Osteocyte (in vitro differentiated cells): ENCODE measurements around the gene GPC6. TPM values are rescaled to one million over a fixed set of nuclear protein-coding genes. Genes with fewer than 3 reads are reported as not detected.
"Not testable (repeated sequence)": the region's sequence is repeated elsewhere in the genome, so short reads cannot be mapped to it uniquely, and the experiment has no call there.

ENCODE experiments used
- DNase-seq: peaks from one replicate; pipeline ENCODE4 v3.0.0; 2021; ENCODE audit warnings: mixed read lengths; ENCODE audit not compliant: unreplicated experiment; ENCODE audit errors: extremely low spot score
- H3K27ac Mint-ChIP-seq: one replicate; pipeline ENCODE4 v1.8.0; 2021; ENCODE audit warnings: mild to moderate bottlenecking, mixed read lengths; ENCODE audit not compliant: unreplicated experiment
- H3K27me3 Mint-ChIP-seq: one replicate; pipeline ENCODE4 v1.8.0; 2021; ENCODE audit warnings: mixed read lengths; ENCODE audit not compliant: unreplicated experiment
- H3K36me3 Mint-ChIP-seq: one replicate; pipeline ENCODE4 v1.8.0; 2021; ENCODE audit warnings: mixed read lengths; ENCODE audit not compliant: unreplicated experiment
- H3K4me1 Mint-ChIP-seq: one replicate; pipeline ENCODE4 v1.8.0; 2021; ENCODE audit warnings: mixed read lengths; ENCODE audit not compliant: unreplicated experiment
- H3K4me3 Mint-ChIP-seq: one replicate; pipeline ENCODE4 v1.8.0; 2021; ENCODE audit warnings: mild to moderate bottlenecking, moderate library complexity, mixed read lengths; ENCODE audit not compliant: unreplicated experiment
- H3K9me3 Mint-ChIP-seq: one replicate; pipeline ENCODE4 v1.8.0; 2021; ENCODE audit warnings: mixed read lengths; ENCODE audit not compliant: unreplicated experiment
- CTCF ChIP-seq: fragments of 200-600 bp; sonication (generic); IDR thresholded peaks from 2 replicates; pipeline ENCODE4 v1.5.0; 2021; ENCODE audit warnings: antibody characterized with exemption, mild to moderate bottlenecking, moderate library complexity
- total RNA-seq: library from RNA; stranded (reverse); gene quantifications from 2 replicates; pipeline ENCODE4 v1.2.1, GENCODE V29; 2021

GPC6 gene
- total RNA-seq, 1 donor from 2014 or later = 125 TPM

DNA sequence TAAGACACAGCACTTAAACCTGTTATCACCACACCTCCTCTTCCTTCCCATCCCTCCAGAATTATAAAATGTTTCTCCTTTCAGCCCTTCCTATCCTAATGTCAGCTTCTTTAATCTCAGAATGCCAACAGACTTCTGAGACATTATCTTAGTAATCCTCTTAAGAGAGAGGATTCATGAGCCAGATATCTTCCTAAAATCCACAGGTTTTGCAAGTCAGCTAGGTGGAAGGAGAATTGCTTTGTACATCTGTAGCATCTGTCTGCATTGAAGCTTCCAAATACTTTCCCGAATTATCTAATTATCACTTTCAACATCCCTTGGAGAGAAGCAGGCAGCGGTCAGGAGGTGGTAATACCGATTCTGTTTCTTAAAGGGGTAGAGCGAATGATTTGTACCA, 1073.8 kb downstream of the GPC6 start:
- no peak overlapping the region for H3K4me3 Mint-ChIP-seq
- H3K27me3 Mint-ChIP-seq = no peaks in the 10 kb centered on the region
- H3K4me1 Mint-ChIP-seq = peaks cover 25% of the 10 kb centered on the region
- TF ChIP-seq CTCF = no peak
- H3K9me3 Mint-ChIP-seq = no peaks in the 10 kb centered on the region
- H3K27ac Mint-ChIP-seq = no peak overlapping the region
- DNase-seq = no peak
- peaks cover 4% of the 10 kb centered on the region for H3K36me3 Mint-ChIP-seq

DNA sequence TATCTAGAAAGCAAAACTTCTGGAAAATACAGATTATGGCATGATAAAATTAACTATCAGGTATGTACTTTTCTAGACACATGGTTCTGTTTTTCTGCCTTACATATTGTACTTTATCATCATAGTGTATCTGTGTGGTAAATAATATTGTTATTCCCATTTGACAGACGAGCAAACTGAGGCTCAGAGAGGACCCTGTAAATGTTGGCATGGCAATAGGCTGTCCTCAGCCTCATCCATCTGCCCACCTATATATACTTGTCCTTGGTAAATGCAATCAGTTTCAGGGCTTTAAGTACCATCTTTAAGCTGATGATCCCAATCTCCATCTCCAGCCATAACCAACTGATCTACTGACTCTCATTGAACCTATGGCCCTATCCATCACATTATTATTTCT, 1074.9 kb downstream of the GPC6 start:
- Mint-ChIP-seq H3K9me3 (no peaks in the 10 kb centered on the region), H3K36me3 (peaks cover 4% of the 10 kb centered on the region), H3K4me1 (peaks cover 35% of the 10 kb centered on the region), H3K27ac (no peak overlapping the region), H3K27me3 (no peaks in the 10 kb centered on the region), H3K4me3 (no peak overlapping the region)
- no peak for DNase-seq
- no peak for TF ChIP-seq CTCF

- H3K27me3 Mint-ChIP-seq, H3K4me3 Mint-ChIP-seq, H3K9me3 Mint-ChIP-seq, H3K36me3 Mint-ChIP-seq, DNase-seq, H3K27ac Mint-ChIP-seq: not testable (repeated sequence)
- peaks cover 39% of the 10 kb centered on the region for H3K4me1 Mint-ChIP-seq
These were observed 1076.4 kb downstream of the GPC6 start for GRCh38 chr13:94302847-94303565.

GRCh38 chr13:94303644-94304174, 1077.1 kb downstream of the GPC6 start:
- Mint-ChIP-seq H3K9me3 (no peaks in the 10 kb centered on the region), H3K27me3 (no peaks in the 10 kb centered on the region), H3K27ac (no peak overlapping the region), H3K4me1 (peaks cover 45% of the 10 kb centered on the region), H3K36me3 (peaks cover 3% of the 10 kb centered on the region), H3K4me3 (no peak overlapping the region)
- TF ChIP-seq CTCF = no peak
- no peak for DNase-seq

DNA sequence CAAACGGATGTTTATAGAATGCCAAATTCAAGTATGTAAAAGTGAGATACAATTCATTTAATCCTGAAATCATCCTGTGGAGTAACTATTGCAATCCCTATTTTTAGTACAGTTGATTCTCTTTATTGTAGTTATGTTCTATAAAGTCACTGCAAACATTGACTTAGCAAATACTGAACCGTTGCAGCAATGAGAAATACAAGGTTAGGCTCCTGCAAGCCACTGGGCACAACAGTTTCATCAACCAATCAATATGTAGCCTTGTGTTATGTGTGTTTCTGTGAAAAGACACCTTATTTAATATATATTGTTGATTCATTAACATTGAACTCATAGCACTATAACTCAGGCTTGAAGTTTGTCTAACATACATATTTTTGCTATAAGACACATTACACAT, 1078.4 kb downstream of the GPC6 start:
- Mint-ChIP-seq H3K4me1 (peaks cover 58% of the 10 kb centered on the region), H3K27me3 (no peaks in the 10 kb centered on the region), H3K4me3 (no peak overlapping the region), H3K36me3 (peaks cover 1% of the 10 kb centered on the region), H3K9me3 (no peaks in the 10 kb centered on the region), H3K27ac (peak overlapping the region; percentile 65)
- TF ChIP-seq CTCF = no peak
- no peak for DNase-seq
